Measurements from ENCODE around the gene NOX5. TPM values are rescaled to one million over a fixed set of nuclear protein-coding genes. Genes with fewer than 3 reads are reported as not detected.

Gene NOX5
- total RNA-seq, 1 donor from 2014 or later = 0.06 TPM

GRCh38 chr15:68979816-68980215, 34.7 kb upstream of the NOX5 start:
- no peak overlapping the region for H3K4me3 ChIP-seq (ENCODE audit: low read depth, low read length)
- TF ChIP-seq CTCF (conservative IDR thresholded peaks at IDR 0.05; ENCODE audit: low read depth, low read length) = no peak
- DNase-seq (ENCODE audit: low read depth) = no peak

- no peak overlapping the region for H3K4me3 ChIP-seq (ENCODE audit: low read depth, low read length)
- DNase-seq (ENCODE audit: low read depth) = no peak
- no peak for TF ChIP-seq CTCF (conservative IDR thresholded peaks at IDR 0.05; ENCODE audit: low read depth, low read length)
Measured at GRCh38 chr15:68980786-68981185, 33.7 kb upstream of the NOX5 start.

- no peak for DNase-seq (ENCODE audit: low read depth)
- no peak for TF ChIP-seq CTCF (conservative IDR thresholded peaks at IDR 0.05; ENCODE audit: low read depth, low read length)
Measured at GRCh38 chr15:68981941-68982340, 32.6 kb upstream of the NOX5 start.

GRCh38 chr15:68982976-68983563, 31.4 kb upstream of the NOX5 start:
- TF ChIP-seq CTCF (conservative IDR thresholded peaks at IDR 0.05; ENCODE audit: low read depth, low read length) = no peak
- H3K4me3 ChIP-seq (ENCODE audit: low read depth, low read length) = no peak overlapping the region
- no peak for DNase-seq (ENCODE audit: low read depth)

More at GRCh38 chr15:68981941-68982340, 32.6 kb upstream of the NOX5 start:
- H3K4me3 ChIP-seq (ENCODE audit: low read depth, low read length) = no peak overlapping the region

- H3K4me3 ChIP-seq (ENCODE audit: low read depth, low read length) = no peak overlapping the region
- TF ChIP-seq CTCF (conservative IDR thresholded peaks at IDR 0.05; ENCODE audit: low read depth, low read length) = no peak
- DNase-seq (ENCODE audit: low read depth) = peak; percentile 51
Measured at GRCh38 chr15:68983961-68984481, 30.5 kb upstream of the NOX5 start.

- H3K4me3 ChIP-seq (ENCODE audit: low read depth, low read length) = no peak overlapping the region
- TF ChIP-seq CTCF (conservative IDR thresholded peaks at IDR 0.05; ENCODE audit: low read depth, low read length) = no peak
- no peak for DNase-seq (ENCODE audit: low read depth)
Measured at GRCh38 chr15:68984586-68984985, 29.9 kb upstream of the NOX5 start.

GRCh38 chr15:68985361-68985891, 29.1 kb upstream of the NOX5 start:
- DNase-seq (ENCODE audit: low read depth) = no peak
- no peak for TF ChIP-seq CTCF (conservative IDR thresholded peaks at IDR 0.05; ENCODE audit: low read depth, low read length)

More at GRCh38 chr15:68985361-68985891, 29.1 kb upstream of the NOX5 start:
- no peak overlapping the region for H3K4me3 ChIP-seq (ENCODE audit: low read depth, low read length)
